SK-N-SH treated with all-trans-retinoic acid at 6 μM for 48 hours (cell line): ENCODE results near the gene STMND1.

Experiments
- ATAC-seq: fragments of 200-7000 bp; cut with Tn5 transposase; 3 replicates; pipeline ENCODE4 v1.9.1; 2020; ENCODE audit warnings: mild to moderate bottlenecking, moderate library complexity
- ARNTL ChIP-seq: fragments of 450-650 bp; formaldehyde crosslinking; IDR thresholded peaks from 2 replicates; pipeline ENCODE4 v1.5.0; 2020; ENCODE audit warnings: low read depth, mild to moderate bottlenecking, moderate library complexity, borderline replicate concordance
- BACH2 ChIP-seq: fragments of 250-450 bp; sonication (Bioruptor Pico); IDR thresholded peaks from 2 replicates; pipeline ENCODE4 v1.9.0; 2021; ENCODE audit warnings: mild to moderate bottlenecking, borderline replicate concordance
- CREB5 ChIP-seq: fragments of 250-450 bp; sonication (Bioruptor Pico); IDR thresholded peaks from 2 replicates; pipeline ENCODE4 v1.5.1; 2020; ENCODE audit warnings: low read depth, mild to moderate bottlenecking, moderate library complexity
- CSDC2 ChIP-seq: fragments of 250-450 bp; sonication (Bioruptor Pico); IDR thresholded peaks from 2 replicates; pipeline ENCODE4 v1.5.0; 2020; ENCODE audit warnings: mild to moderate bottlenecking, moderate library complexity
- ESRRG ChIP-seq: fragments of 250-450 bp; sonication (Bioruptor Pico); IDR thresholded peaks from 2 replicates; pipeline ENCODE4 v1.6.1; 2021; ENCODE audit warnings: mild to moderate bottlenecking
- GLIS3 ChIP-seq: fragments of 250-450 bp; sonication (Bioruptor Pico); IDR thresholded peaks from 2 replicates; pipeline ENCODE4 v1.5.0; 2020; ENCODE audit warnings: mild to moderate bottlenecking, moderate library complexity
- ISL1 ChIP-seq: fragments of 250-450 bp; sonication (Bioruptor Pico); IDR thresholded peaks from 2 replicates; pipeline ENCODE4 v2.1.2; 2022; ENCODE audit warnings: mild to moderate bottlenecking, moderate library complexity
- PATZ1 ChIP-seq: fragments of 250-450 bp; sonication (Bioruptor Pico); IDR thresholded peaks from 2 replicates; pipeline ENCODE4 v1.8.0; 2020; ENCODE audit warnings: mild to moderate bottlenecking, moderate library complexity, borderline replicate concordance
- POU6F1 ChIP-seq: fragments of 250-450 bp; sonication (Bioruptor Pico); IDR thresholded peaks from 2 replicates; pipeline ENCODE4 v1.8.0; 2021; ENCODE audit warnings: low read depth, mild to moderate bottlenecking, moderate library complexity, borderline replicate concordance
- PPARA ChIP-seq: fragments of 250-450 bp; sonication (Bioruptor Pico); IDR thresholded peaks from 2 replicates; pipeline ENCODE4 v1.5.0; 2020; ENCODE audit warnings: mild to moderate bottlenecking, borderline replicate concordance
- RARB ChIP-seq: fragments of 250-450 bp; sonication (Bioruptor Pico); IDR thresholded peaks from 2 replicates; pipeline ENCODE4 v1.8.0; 2021; ENCODE audit warnings: mild to moderate bottlenecking, moderate library complexity
- SNAI2 ChIP-seq: fragments of 250-450 bp; sonication (Bioruptor Pico); IDR thresholded peaks from 2 replicates; pipeline ENCODE4 v1.5.0; 2020; ENCODE audit warnings: mild to moderate bottlenecking, moderate library complexity
- TCF4 ChIP-seq: fragments of 250-450 bp; sonication (Bioruptor Pico); IDR thresholded peaks from 2 replicates; pipeline ENCODE4 v1.8.0; 2021; ENCODE audit warnings: mild to moderate bottlenecking, moderate library complexity, borderline replicate concordance
- TOX ChIP-seq: fragments of 250-450 bp; sonication (Bioruptor Pico); IDR thresholded peaks from 2 replicates; pipeline ENCODE4 v1.8.0; 2021; ENCODE audit warnings: mild to moderate bottlenecking, moderate library complexity, borderline replicate concordance
- TSHZ2 ChIP-seq: fragments of 250-450 bp; sonication (Bioruptor Pico); IDR thresholded peaks from 2 replicates; pipeline ENCODE4 v1.5.0; 2020; ENCODE audit warnings: mild to moderate bottlenecking, moderate library complexity
- ZFP3 ChIP-seq: fragments of 250-450 bp; sonication (Bioruptor Pico); IDR thresholded peaks from 2 replicates; pipeline ENCODE4 v1.5.0; 2020; ENCODE audit warnings: mild to moderate bottlenecking, moderate library complexity
- ZFP30 ChIP-seq: fragments of 450-650 bp; formaldehyde crosslinking; IDR thresholded peaks from 2 replicates; pipeline ENCODE4 v1.5.0; 2022; ENCODE audit warnings: mild to moderate bottlenecking, moderate library complexity
- ZNF565 ChIP-seq: fragments of 450-650 bp; formaldehyde crosslinking; conservative IDR thresholded peaks from 2 replicates; pipeline ENCODE4 v1.5.0; 2020; ENCODE audit warnings: low read depth, mild to moderate bottlenecking, moderate library complexity
- ZNF70 ChIP-seq: fragments of 450-650 bp; formaldehyde crosslinking; IDR thresholded peaks from 2 replicates; pipeline ENCODE4 v1.5.0; 2020; ENCODE audit warnings: mild to moderate bottlenecking, moderate library complexity
- ZNF8 ChIP-seq: fragments of 450-650 bp; formaldehyde crosslinking; IDR thresholded peaks from 2 replicates; pipeline ENCODE4 v1.5.0; 2020; ENCODE audit warnings: mild to moderate bottlenecking, moderate library complexity

STMND1 gene

GRCh38 chr6:17054647-17055046 lies 47.2 kb upstream of the STMND1 start (continued):
- TF ChIP-seq PATZ1 (CRISPR knock-in tag) = no peak
- no peak for TF ChIP-seq RARB
- no peak for TF ChIP-seq ZFP3 (CRISPR knock-in tag)
- TF ChIP-seq ZNF565 (CRISPR knock-in tag) = no peak
- TF ChIP-seq ZNF8 (CRISPR knock-in tag) = no peak

- ATAC-seq = no peak
- TF ChIP-seq ZFP30 = no peak
- TF ChIP-seq PATZ1 (CRISPR knock-in tag) = no peak
- no peak for TF ChIP-seq RARB
- TF ChIP-seq ESRRG (CRISPR knock-in tag) = no peak
- TF ChIP-seq SNAI2 (CRISPR knock-in tag) = no peak
- no peak for TF ChIP-seq CREB5 (CRISPR knock-in tag)
- TF ChIP-seq PPARA = no peak
- TF ChIP-seq TCF4 (CRISPR knock-in tag) = no peak
- no peak for TF ChIP-seq ZNF70
Measured at GRCh38 chr6:17057322-17057721, 44.5 kb upstream of the STMND1 start.

- no peak for TF ChIP-seq GLIS3 (CRISPR knock-in tag)
- no peak for TF ChIP-seq TOX
- TF ChIP-seq RARB = no peak
- TF ChIP-seq ZNF70 = no peak
- no peak for TF ChIP-seq SNAI2 (CRISPR knock-in tag)
- no peak for TF ChIP-seq ZNF565 (CRISPR knock-in tag)
- TF ChIP-seq TCF4 (CRISPR knock-in tag) = no peak
- no peak for TF ChIP-seq POU6F1 (CRISPR knock-in tag)
- TF ChIP-seq CSDC2 = no peak
- no peak for TF ChIP-seq ESRRG (CRISPR knock-in tag)
- TF ChIP-seq ISL1 = no peak
- TF ChIP-seq ZNF8 (CRISPR knock-in tag) = no peak
- ATAC-seq = no peak
Measured at GRCh38 chr6:17058550-17058949, 43.3 kb upstream of the STMND1 start.

- TF ChIP-seq TOX (no peak), ARNTL (CRISPR knock-in tag) (no peak), BACH2 (CRISPR knock-in tag) (no peak), TSHZ2 (CRISPR knock-in tag) (no peak), GLIS3 (CRISPR knock-in tag) (no peak), PATZ1 (CRISPR knock-in tag) (no peak), CSDC2 (no peak)
- ATAC-seq = no peak
Measured at GRCh38 chr6:17059022-17059421, 42.8 kb upstream of the STMND1 start.
